MM.1S (cell line): Measurements from ENCODE around the gene NINJ1.

Experiments used
- CTCF ChIP-seq: fragments of 300-600 bp; sonication (generic); IDR thresholded peaks from 2 replicates; pipeline ENCODE4 v1.5.1; 2016; ENCODE audit warnings: antibody characterized with exemption, low read length, mixed read lengths
- EZH2 ChIP-seq: fragments of 300-600 bp; sonication (generic); optimal IDR thresholded peaks from 2 replicates; pipeline ENCODE3; 2017; ENCODE audit warnings: low read depth, mild to moderate bottlenecking, antibody characterized with exemption, low read length, mixed read lengths

GRCh38 chr9:93128011-93128714 is 5.9 kb downstream of the NINJ1 start:
- no peak for TF ChIP-seq CTCF
- no peak for TF ChIP-seq EZH2
